ENCODE results near the gene SPNS3.
A peak's percentile ranks its signal among the peaks of the same experiment; 100 is the strongest.

SPNS3 gene

GRCh38 chr17:4518901-4519300 lies 85.2 kb downstream of the SPNS3 start:
- intact Hi-C loops (cut with DNase I; ENCODE audit: low total_unique reads): no loop called here

GRCh38 chr17:4519361-4519788 lies 85.6 kb downstream of the SPNS3 start:
- intact Hi-C loops (cut with DNase I; ENCODE audit: low total_unique reads): no loop called here
- no peak for TF ChIP-seq CTCF (IDR thresholded peaks at IDR 0.05)
- peak in 1 of 2 donors; percentile 50 for DNase-seq
- peaks cover 0 to 20% (median 0%) of the 10 kb centered on the region in 4 donors for H3K4me1 ChIP-seq
- H3K36me3 ChIP-seq: no peaks in the 10 kb centered on the region
- H3K4me3 ChIP-seq: no peak overlapping the region
- H3K9me3 ChIP-seq: no peaks in the 10 kb centered on the region
- H3K27me3 ChIP-seq: no peaks in the 10 kb centered on the region
- H3K27ac ChIP-seq: peak overlapping the region in 1 of 2 donors; percentile 44

More at GRCh38 chr17:4518901-4519300, 85.2 kb downstream of the SPNS3 start:
- H3K9me3 ChIP-seq: no peaks in the 10 kb centered on the region
- no peak for TF ChIP-seq CTCF (IDR thresholded peaks at IDR 0.05)
- no peaks in the 10 kb centered on the region for H3K36me3 ChIP-seq
- peak overlapping the region in 1 of 2 donors; percentile 21 for H3K27ac ChIP-seq
- peaks cover 0 to 25% (median 0%) of the 10 kb centered on the region in 4 donors for H3K4me1 ChIP-seq
- DNase-seq: no peak
- H3K27me3 ChIP-seq: no peaks in the 10 kb centered on the region
- no peak overlapping the region for H3K4me3 ChIP-seq

- peaks cover 0 to 15% (median 0%) of the 10 kb centered on the region in 4 donors for H3K4me1 ChIP-seq
- no peaks in the 10 kb centered on the region for H3K36me3 ChIP-seq
- no peak overlapping the region for H3K4me3 ChIP-seq
- no peaks in the 10 kb centered on the region for H3K9me3 ChIP-seq
- H3K27ac ChIP-seq: peak overlapping the region in 1 of 2 donors; percentile 44
- H3K27me3 ChIP-seq: no peaks in the 10 kb centered on the region
- no peak for TF ChIP-seq CTCF (IDR thresholded peaks at IDR 0.05)
- intact Hi-C loops (cut with DNase I; ENCODE audit: low total_unique reads): no loop called here
- no peak for DNase-seq
Observed at GRCh38 chr17:4520060-4520893, 86.5 kb downstream of the SPNS3 start.

GRCh38 chr17:4520894-4521600 lies 87.3 kb downstream of the SPNS3 start:
- DNase-seq: no peak
- intact Hi-C loops (cut with DNase I; ENCODE audit: low total_unique reads): no loop called here

GRCh38 chr17:4522661-4523060 lies 88.9 kb downstream of the SPNS3 start:
- H3K4me1 ChIP-seq: peaks cover 0 to 22% (median 12%) of the 10 kb centered on the region in 4 donors
- intact Hi-C loops (cut with DNase I; ENCODE audit: low total_unique reads): no loop called here
- H3K36me3 ChIP-seq: no peaks in the 10 kb centered on the region
- H3K4me3 ChIP-seq: no peak overlapping the region
- no peak for DNase-seq
- H3K27me3 ChIP-seq: no peaks in the 10 kb centered on the region
- no peaks in the 10 kb centered on the region for H3K9me3 ChIP-seq
- no peak overlapping the region for H3K27ac ChIP-seq
- TF ChIP-seq CTCF (IDR thresholded peaks at IDR 0.05): no peak

More at GRCh38 chr17:4520894-4521600, 87.3 kb downstream of the SPNS3 start:
- Histone ChIP-seq H3K27ac (no peak overlapping the region), H3K9me3 (no peaks in the 10 kb centered on the region), H3K4me3 (no peak overlapping the region), H3K4me1 (peaks cover 0 to 15% (median 0%) of the 10 kb centered on the region in 4 donors), H3K27me3 (no peaks in the 10 kb centered on the region), H3K36me3 (no peaks in the 10 kb centered on the region)
- no peak for TF ChIP-seq CTCF (IDR thresholded peaks at IDR 0.05)
